Cardiac muscle cell (in vitro differentiated cells and primary cell): ENCODE measurements around the gene KCTD16. TPM values are rescaled to one million over a fixed set of nuclear protein-coding genes. Genes with fewer than 3 reads are reported as not detected.

Experiments used
- DNase-seq, 2 donors: peaks; one replicate each; pipeline versions ENCODE4 v3.0.0 to v3.0.0-alpha.2; 2010 to 2017; ENCODE audit warnings: low read depth in 1 of 2, low spot score in 1 of 2
- H3K27ac ChIP-seq: fragments of 200-600 bp; sonication (generic); 2 replicates; pipeline ENCODE4 v1.5.1; 2016
- H3K27me3 ChIP-seq: fragments of 200-600 bp; sonication (generic); 2 replicates; pipeline ENCODE4 v1.6.0; 2016; ENCODE audit warnings: control low read depth
- H3K36me3 ChIP-seq: fragments of 200-600 bp; sonication (generic); 2 replicates; pipeline ENCODE4 v1.5.1; 2016; ENCODE audit warnings: control low read depth
- H3K4me1 ChIP-seq: fragments of 200-600 bp; sonication (generic); 2 replicates; pipeline ENCODE4 v1.8.1; 2017; ENCODE audit warnings: low read depth, mild to moderate bottlenecking, mixed run types
- H3K4me3 ChIP-seq: fragments of 200-600 bp; sonication (generic); 2 replicates; pipeline ENCODE4 v1.5.1; 2016; ENCODE audit warnings: mild to moderate bottlenecking
- H3K9me3 ChIP-seq: fragments of 200-600 bp; sonication (generic); 2 replicates; pipeline ENCODE4 v1.5.1; 2017; ENCODE audit warnings: low read depth, mild to moderate bottlenecking, control low read depth
- CTCF ChIP-seq: IDR thresholded peaks from 2 replicates; pipeline ENCODE4 v1.5.1; 2012; ENCODE audit warnings: low read depth, mild to moderate bottlenecking, low read length
- polyA plus RNA-seq: library from polyadenylated mRNA; unstranded; fragments of >200 nt; fragmentation: Nextera tagmentation; extraction: Ambion mirVana; gene quantifications from 2 replicates; pipeline ENCODE4 v1.2.1, GENCODE V29; 2016
- total RNA-seq: library from RNA; depleted of rRNA; stranded (reverse); fragments of >200 nt; gene quantifications from 2 replicates; pipeline ENCODE4 v1.2.3, GENCODE V29; 2016

Gene KCTD16
- total and polyA plus RNA-seq, 2 experiments from 2014 or later = 0.13 to 0.66 TPM

- Histone ChIP-seq H3K9me3 (no peaks in the 10 kb centered on the region), H3K27ac (no peak overlapping the region), H3K4me1 (no peaks in the 10 kb centered on the region), H3K27me3 (peaks cover 5% of the 10 kb centered on the region), H3K36me3 (no peaks in the 10 kb centered on the region), H3K4me3 (no peak overlapping the region)
- DNase-seq = no peak
- TF ChIP-seq CTCF = no peak
Measured at GRCh38 chr5:144318011-144318410, 147.3 kb downstream of the KCTD16 start.

- Histone ChIP-seq H3K36me3 (no peaks in the 10 kb centered on the region), H3K4me1 (no peaks in the 10 kb centered on the region), H3K4me3 (no peak overlapping the region), H3K9me3 (no peaks in the 10 kb centered on the region), H3K27me3 (peaks cover 5% of the 10 kb centered on the region), H3K27ac (no peak overlapping the region)
- no peak for TF ChIP-seq CTCF
- DNase-seq = peak in 1 of 2 donors; percentile 30
Measured at GRCh38 chr5:144318460-144318859, 147.8 kb downstream of the KCTD16 start.

GRCh38 chr5:144323181-144323580 is 152.5 kb downstream of the KCTD16 start:
- no peak for TF ChIP-seq CTCF
- Histone ChIP-seq H3K4me1 (no peaks in the 10 kb centered on the region), H3K36me3 (no peaks in the 10 kb centered on the region), H3K9me3 (no peaks in the 10 kb centered on the region), H3K4me3 (no peak overlapping the region), H3K27me3 (peaks cover 1% of the 10 kb centered on the region), H3K27ac (no peak overlapping the region)
- DNase-seq = no peak

- no peak for DNase-seq
- Histone ChIP-seq H3K4me3 (no peak overlapping the region), H3K4me1 (no peaks in the 10 kb centered on the region), H3K27ac (no peak overlapping the region), H3K27me3 (no peaks in the 10 kb centered on the region), H3K36me3 (no peaks in the 10 kb centered on the region), H3K9me3 (no peaks in the 10 kb centered on the region)
- TF ChIP-seq CTCF = no peak
Measured at GRCh38 chr5:144325532-144325931, 154.9 kb downstream of the KCTD16 start.

GRCh38 chr5:144328494-144328893 is 157.8 kb downstream of the KCTD16 start:
- TF ChIP-seq CTCF = no peak
- Histone ChIP-seq H3K4me1 (no peaks in the 10 kb centered on the region), H3K36me3 (no peaks in the 10 kb centered on the region)

GRCh38 chr5:144328980-144329379 is 158.3 kb downstream of the KCTD16 start:
- Histone ChIP-seq H3K36me3 (no peaks in the 10 kb centered on the region), H3K4me1 (no peaks in the 10 kb centered on the region), H3K4me3 (no peak overlapping the region), H3K27ac (no peak overlapping the region), H3K27me3 (no peaks in the 10 kb centered on the region), H3K9me3 (no peaks in the 10 kb centered on the region)
- no peak for TF ChIP-seq CTCF
- DNase-seq = no peak

More at GRCh38 chr5:144328494-144328893, 157.8 kb downstream of the KCTD16 start:
- DNase-seq = no peak
- Histone ChIP-seq H3K27ac (no peak overlapping the region), H3K27me3 (no peaks in the 10 kb centered on the region), H3K4me3 (no peak overlapping the region), H3K9me3 (no peaks in the 10 kb centered on the region)
